GM12878 (cell line): ENCODE data around the gene TK1.

ENCODE experiments used
- BMI1 ChIP-seq: fragments of 450-650 bp; IDR thresholded peaks from 2 replicates; pipeline ENCODE4 v1.6.1; 2016; ENCODE audit warnings: mild to moderate bottlenecking, moderate library complexity, borderline replicate concordance
- CTCF ChIP-seq, 3 experiments: IDR thresholded peaks in 2 of 3; conservative IDR thresholded peaks in 1 of 3; 2 replicates each; pipeline ENCODE4 v1.5.1; 2011; ENCODE audit warnings: low read depth in 3 of 3, low read length in 3 of 3, mild to moderate bottlenecking in 3 of 3, control low read depth in 2 of 3, moderate library complexity in 2 of 3, inconsistent platforms in 1 of 3, mixed read lengths in 1 of 3; ENCODE audit not compliant: control insufficient read depth in 2 of 3, insufficient read depth in 1 of 3; ENCODE audit errors: extremely low read depth in 1 of 3
- EED ChIP-seq: sonication (generic); IDR thresholded peaks from 2 replicates; pipeline ENCODE4 v1.6.1; 2016; ENCODE audit warnings: antibody characterized with exemption, low read depth
- EZH2 ChIP-seq: IDR thresholded peaks from 2 replicates; pipeline ENCODE4 v1.6.1; 2012; ENCODE audit warnings: low read depth, mild to moderate bottlenecking, control low read depth, inconsistent platforms, low read length, borderline replicate concordance; ENCODE audit not compliant: control insufficient read depth
- FOS ChIP-seq: IDR thresholded peaks from 3 replicates; pipeline ENCODE4 v1.6.1; 2011; ENCODE audit warnings: borderline replicate concordance; ENCODE audit not compliant: insufficient read length; ENCODE audit errors: extremely low read depth
- FOXK2 ChIP-seq: fragments of 450-650 bp; IDR thresholded peaks from 2 replicates; pipeline ENCODE4 v1.6.1; 2017; ENCODE audit warnings: mild to moderate bottlenecking, moderate library complexity
- HDGF ChIP-seq: fragments of 450-650 bp; IDR thresholded peaks from 2 replicates; pipeline ENCODE4 v1.6.1; 2016; ENCODE audit warnings: antibody characterized with exemption
- POLR2A ChIP-seq: IDR thresholded peaks from 2 replicates; pipeline ENCODE4 v1.6.1; 2011; ENCODE audit warnings: low read depth, mild to moderate bottlenecking, low read length
- RELA ChIP-seq: fragments of 450-650 bp; IDR thresholded peaks from 2 replicates; pipeline ENCODE4 v1.8.0; 2014; ENCODE audit warnings: borderline replicate concordance; ENCODE audit not compliant: partially characterized antibody
- SIX5 ChIP-seq: IDR thresholded peaks from 2 replicates; pipeline ENCODE4 v1.6.1; 2011; ENCODE audit warnings: mild to moderate bottlenecking, low read depth, low read length, moderate library complexity; ENCODE audit not compliant: severe bottlenecking
- USF1 ChIP-seq: IDR thresholded peaks from 2 replicates; pipeline ENCODE4 v1.6.1; 2011; ENCODE audit warnings: borderline replicate concordance, low read depth, mild to moderate bottlenecking, moderate library complexity, mixed read lengths, low read length; ENCODE audit not compliant: insufficient read depth; ENCODE audit errors: extremely low read length
- ZSCAN29 ChIP-seq: fragments of 450-650 bp; IDR thresholded peaks from 2 replicates; pipeline ENCODE4 v1.6.1; 2017; ENCODE audit warnings: mild to moderate bottlenecking, moderate library complexity
- ZZZ3 ChIP-seq: IDR thresholded peaks from 2 replicates; pipeline ENCODE4 v1.6.1; 2011; ENCODE audit warnings: low read depth; ENCODE audit not compliant: control insufficient read depth, insufficient read length
- TF ChIP-seq, protein P1 (sequence below): fragments of 450-650 bp; conservative IDR thresholded peaks from 2 replicates; pipeline ENCODE4 v1.6.1; 2017; ENCODE audit warnings: mild to moderate bottlenecking, moderate library complexity

GRCh38 chr17:78146881-78147280 lies 40.0 kb downstream of the TK1 start:
- TF ChIP-seq EZH2 (no peak), POLR2A (no peak), ZSCAN29 (no peak), FOXK2 (no peak), USF1 (no peak), BMI1 (no peak), SIX5 (no peak), CTCF (IDR thresholded peaks at IDR 0.05 in 2 of 3, conservative IDR thresholded peaks at IDR 0.05 in 1 of 3; ENCODE audit: control insufficient read depth in 2 of 3, extremely low read depth in 1 of 3, insufficient read depth in 1 of 3, low read depth in 3 of 3, low read length in 3 of 3) (no peak), RELA (no peak), HDGF (no peak), ZZZ3 (no peak), EED (no peak), FOS (no peak)
- TF ChIP-seq, protein P1, sequence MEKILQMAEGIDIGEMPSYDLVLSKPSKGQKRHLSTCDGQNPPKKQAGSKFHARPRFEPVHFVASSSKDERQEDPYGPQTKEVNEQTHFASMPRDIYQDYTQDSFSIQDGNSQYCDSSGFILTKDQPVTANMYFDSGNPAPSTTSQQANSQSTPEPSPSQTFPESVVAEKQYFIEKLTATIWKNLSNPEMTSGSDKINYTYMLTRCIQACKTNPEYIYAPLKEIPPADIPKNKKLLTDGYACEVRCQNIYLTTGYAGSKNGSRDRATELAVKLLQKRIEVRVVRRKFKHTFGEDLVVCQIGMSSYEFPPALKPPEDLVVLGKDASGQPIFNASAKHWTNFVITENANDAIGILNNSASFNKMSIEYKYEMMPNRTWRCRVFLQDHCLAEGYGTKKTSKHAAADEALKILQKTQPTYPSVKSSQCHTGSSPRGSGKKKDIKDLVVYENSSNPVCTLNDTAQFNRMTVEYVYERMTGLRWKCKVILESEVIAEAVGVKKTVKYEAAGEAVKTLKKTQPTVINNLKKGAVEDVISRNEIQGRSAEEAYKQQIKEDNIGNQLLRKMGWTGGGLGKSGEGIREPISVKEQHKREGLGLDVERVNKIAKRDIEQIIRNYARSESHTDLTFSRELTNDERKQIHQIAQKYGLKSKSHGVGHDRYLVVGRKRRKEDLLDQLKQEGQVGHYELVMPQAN, result no peak
